BLaER1 treated with 17β-estradiol and CSF1 and Interleukin-3, amounts not matched to agents 10 nM and 100 nM (cell line): Measurements from ENCODE around the gene AMBRA1.

Experiments
- H3K27ac ChIP-seq, 11 experiments: shearing (Covaris generic); formaldehyde crosslinking; 2 replicates each; pipeline ENCODE4 v1.8.1; 2022
- H3K27me3 ChIP-seq, 11 experiments: shearing (Covaris generic); formaldehyde crosslinking; 2 replicates each; pipeline ENCODE4 v1.8.1; 2022
- H3K36me3 ChIP-seq, 11 experiments: shearing (Covaris generic); formaldehyde crosslinking; 2 replicates each; pipeline ENCODE4 v1.8.1; 2022
- H3K4me1 ChIP-seq, 10 experiments: shearing (Covaris generic); formaldehyde crosslinking; 2 replicates each; pipeline ENCODE4 v1.8.1; 2022
- H3K4me2 ChIP-seq, 11 experiments: shearing (Covaris generic); formaldehyde crosslinking; 2 replicates each; pipeline ENCODE4 v1.8.1; 2022
- H3K4me3 ChIP-seq, 10 experiments: shearing (Covaris generic); formaldehyde crosslinking; 2 replicates each; pipeline ENCODE4 v1.8.1; 2022
- H3K9ac ChIP-seq, 11 experiments: shearing (Covaris generic); formaldehyde crosslinking; 2 replicates each; pipeline ENCODE4 v1.8.1; 2022
- H3K9me3 ChIP-seq, 11 experiments: shearing (Covaris generic); formaldehyde crosslinking; replicated peaks in 1 of 11; 2 replicates each; pipeline ENCODE4 v1.8.1; 2022
- H4K20me1 ChIP-seq, 11 experiments: shearing (Covaris generic); formaldehyde crosslinking; 2 replicates each; pipeline ENCODE4 v1.8.1; 2022
- Cebpa-rat ChIP-seq, 11 experiments: shearing (Covaris generic); IDR thresholded peaks; 2 replicates each; pipeline ENCODE4 v1.8.1; 2022

AMBRA1 gene

DNA sequence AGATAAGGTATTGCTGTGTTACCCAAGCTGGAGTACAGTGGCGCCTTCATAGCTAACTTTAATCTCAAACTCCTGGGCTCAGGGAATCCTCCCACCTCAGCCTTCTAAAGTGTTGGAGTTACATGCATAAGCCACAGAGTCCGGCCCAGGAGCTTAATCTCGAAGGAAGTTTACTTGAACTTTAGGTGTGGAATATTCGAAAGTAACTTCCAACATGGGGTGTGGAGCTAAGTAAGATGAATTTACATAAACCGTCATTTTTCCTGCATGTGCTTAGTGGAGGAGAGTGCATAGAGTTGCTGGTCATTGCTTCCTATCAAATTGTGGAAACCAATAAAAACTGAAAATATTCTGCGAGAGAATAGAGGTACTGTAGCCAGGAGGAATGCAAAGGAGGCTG, 25.0 kb upstream of the AMBRA1 start:
- peaks cover 0 to 10% (median 5%) of the 10 kb centered on the region in 11 experiments; a peak in 8 of 22 replicates for H4K20me1 ChIP-seq
- H3K4me3 ChIP-seq: peak overlapping the region; percentile 80 to 100 (median 94); a peak in 18 of 20 replicates
- no peaks in the 10 kb centered on the region for H3K27me3 ChIP-seq
- H3K4me1 ChIP-seq: peaks cover 21 to 44% (median 33%) of the 10 kb centered on the region in 10 experiments
- peaks cover 24 to 47% (median 34%) of the 10 kb centered on the region in 11 experiments for H3K36me3 ChIP-seq
- H3K9ac ChIP-seq: peak overlapping the region; percentile 92 to 99 (median 98)
- no peaks in the 10 kb centered on the region for H3K9me3 ChIP-seq
- H3K27ac ChIP-seq: peak overlapping the region in 8 of 11 experiments; percentile 94 to 99 (median 98); a peak in 11 of 22 replicates
- peak overlapping the region; percentile 81 to 96 (median 89) for H3K4me2 ChIP-seq
- no peak for TF ChIP-seq Cebpa-rat (IDR thresholded peaks at IDR 0.05)

DNA sequence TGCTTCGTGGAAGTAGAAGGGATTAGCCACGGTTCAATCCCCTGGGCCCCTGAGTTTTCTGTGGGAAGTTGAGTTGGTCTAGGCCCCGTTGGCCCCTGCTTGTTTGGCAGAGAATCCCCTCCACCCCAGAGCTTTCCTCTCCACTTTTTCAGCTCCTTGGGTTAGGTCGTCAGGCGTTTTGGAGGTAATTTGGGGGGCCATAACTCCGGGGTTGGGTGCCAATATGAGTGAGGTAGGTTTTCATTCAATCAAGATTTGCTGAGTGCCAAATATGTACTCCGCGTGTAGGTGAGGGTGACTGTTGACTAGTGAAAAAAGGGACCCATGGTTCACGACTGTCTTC, 24.1 kb upstream of the AMBRA1 start:
- Histone ChIP-seq H3K4me3 (peak overlapping the region; percentile 80 to 100 (median 94)), H3K9ac (peak overlapping the region; percentile 92 to 99 (median 98)), H3K4me1 (peaks cover 21 to 44% (median 33%) of the 10 kb centered on the region in 10 experiments), H4K20me1 (peaks cover 0 to 10% (median 5%) of the 10 kb centered on the region in 11 experiments; a peak in 7 of 22 replicates), H3K27me3 (no peaks in the 10 kb centered on the region), H3K36me3 (peaks cover 16 to 38% (median 28%) of the 10 kb centered on the region in 11 experiments), H3K9me3 (no peaks in the 10 kb centered on the region), H3K27ac (peak overlapping the region; percentile 94 to 99 (median 99)), H3K4me2 (peak overlapping the region; percentile 81 to 96 (median 89))
- TF ChIP-seq Cebpa-rat (IDR thresholded peaks at IDR 0.05): no peak

DNA sequence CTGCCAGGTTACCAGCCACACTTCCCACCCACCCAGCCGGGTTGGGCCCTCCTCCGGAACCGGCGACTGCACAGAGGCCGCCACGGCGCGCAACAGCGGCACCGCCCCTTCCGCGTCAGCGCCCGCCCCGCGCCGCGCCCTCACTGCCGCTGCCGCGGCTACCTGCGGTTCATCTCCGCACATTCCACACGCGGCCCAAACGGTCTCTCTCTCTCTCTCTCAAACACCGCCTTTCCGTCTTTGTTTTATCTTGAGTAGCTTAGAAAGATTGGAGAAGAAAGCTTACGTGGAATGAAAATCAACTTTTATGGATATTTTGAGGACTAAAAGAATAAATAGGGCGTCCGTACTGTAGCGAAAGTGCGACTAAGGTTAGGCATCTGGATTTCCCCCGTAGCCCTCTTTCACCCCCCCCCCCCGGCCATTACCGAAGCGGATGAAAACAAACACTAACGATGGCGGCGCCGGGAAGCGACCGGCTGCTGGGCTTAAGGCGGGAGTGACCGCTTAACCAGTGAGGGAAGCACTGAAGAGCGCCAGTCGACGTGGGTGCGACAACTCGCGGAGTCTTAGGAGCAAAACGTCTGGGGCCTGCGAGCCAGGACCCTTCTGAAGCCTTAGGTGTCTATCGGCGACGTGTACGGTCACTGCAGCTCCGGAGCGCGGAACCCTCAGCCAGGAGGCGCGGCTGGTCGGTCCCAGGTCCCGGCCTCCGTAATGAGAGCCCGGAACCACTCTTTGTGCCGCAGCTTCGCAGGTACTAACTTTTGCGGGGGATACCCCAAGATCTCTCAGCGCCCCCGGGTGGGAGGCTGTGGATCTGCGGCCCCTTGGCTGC, 23.5 kb upstream of the AMBRA1 start, which contains the start of the genes ATG13 and HARBI1:
TSS of gene ATG13 (plus strand) at position 420 of the 838 bp plus-strand sequence. CDS start 26,739 bp downstream, outside the sequence.
TSS of gene HARBI1 (minus strand) at position 94 of the 838 bp plus-strand sequence. CDS start 990 bp downstream, outside the sequence.
- peaks cover 21 to 45% (median 33%) of the 10 kb centered on the region in 10 experiments for H3K4me1 ChIP-seq
- peak within 1 kb of the TSS; percentile 81 to 96 (median 90) for H3K4me2 ChIP-seq
- H3K27me3 ChIP-seq: no peaks in the 10 kb centered on the region
- H3K4me3 ChIP-seq: peak within 1 kb of the TSS; percentile 80 to 100 (median 94)
- peaks cover 10 to 32% (median 22%) of the 10 kb centered on the region in 11 experiments for H3K36me3 ChIP-seq
- peaks cover 0 to 10% (median 5%) of the 10 kb centered on the region in 11 experiments; a peak in 6 of 22 replicates for H4K20me1 ChIP-seq
- no peak for TF ChIP-seq Cebpa-rat (IDR thresholded peaks at IDR 0.05)
- H3K9me3 ChIP-seq: no peaks in the 10 kb centered on the region
- H3K27ac ChIP-seq: peak within 1 kb of the TSS; percentile 94 to 99 (median 99)
- peak within 1 kb of the TSS; percentile 92 to 99 (median 98) for H3K9ac ChIP-seq

DNA sequence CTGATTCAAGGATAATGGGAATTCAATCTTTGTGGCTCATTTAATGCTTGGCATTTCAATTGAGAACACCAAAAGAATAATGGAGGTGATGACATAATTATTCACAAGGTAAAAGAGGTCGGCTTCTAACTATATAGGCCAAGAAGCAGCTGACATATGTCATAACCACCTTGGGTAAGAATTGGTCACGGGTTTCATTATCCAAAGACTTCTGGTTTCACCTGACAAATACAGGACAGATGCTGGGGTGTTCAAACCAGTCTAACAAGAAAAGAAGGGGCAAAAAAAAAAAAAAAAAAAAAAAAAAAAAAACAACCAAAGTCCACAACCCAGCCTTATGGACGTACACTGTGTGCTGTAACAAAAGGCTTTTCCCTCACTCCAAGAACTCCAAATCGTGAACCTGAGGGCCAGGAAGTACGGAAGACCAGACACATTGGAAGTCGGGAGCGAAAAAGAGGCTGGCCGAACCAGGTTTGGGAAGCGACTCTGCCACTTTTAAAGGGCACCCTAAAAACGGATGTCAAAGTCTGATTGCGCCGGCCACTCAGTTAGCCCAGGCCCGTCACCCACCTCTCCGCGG, 22.8 kb upstream of the AMBRA1 start:
- peaks cover 9 to 25% (median 18%) of the 10 kb centered on the region in 11 experiments for H3K36me3 ChIP-seq
- peak overlapping the region; percentile 92 to 99 (median 98) for H3K9ac ChIP-seq
- H4K20me1 ChIP-seq: peaks cover 0 to 10% (median 5%) of the 10 kb centered on the region in 11 experiments; a peak in 6 of 22 replicates
- no peak for TF ChIP-seq Cebpa-rat (IDR thresholded peaks at IDR 0.05)
- H3K27me3 ChIP-seq: no peaks in the 10 kb centered on the region
- H3K4me2 ChIP-seq: peak overlapping the region; percentile 67 to 91 (median 85)
- no peaks in the 10 kb centered on the region for H3K9me3 ChIP-seq
- peaks cover 21 to 52% (median 33%) of the 10 kb centered on the region in 10 experiments for H3K4me1 ChIP-seq
- H3K4me3 ChIP-seq: peak overlapping the region; percentile 80 to 100 (median 94)
- peak overlapping the region; percentile 94 to 99 (median 99) for H3K27ac ChIP-seq

DNA sequence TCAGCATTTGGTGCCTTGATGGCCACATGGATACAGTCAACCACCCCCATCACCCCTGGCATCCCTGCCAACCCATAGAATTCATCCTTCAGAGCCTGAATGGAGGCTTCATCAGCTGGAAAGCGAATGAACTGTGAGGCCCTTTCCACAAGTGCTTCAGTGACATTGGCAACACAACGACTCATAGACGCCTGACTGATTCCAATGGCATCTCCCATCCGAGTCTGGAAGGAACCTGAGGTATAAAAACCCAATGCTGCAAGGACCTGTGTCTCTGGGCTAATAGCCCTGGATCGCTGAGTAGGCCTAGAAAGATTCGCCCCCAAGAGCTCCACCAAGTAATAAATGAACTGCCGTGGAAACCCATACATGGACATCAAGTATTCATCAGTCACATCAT, 21.9 kb upstream of the AMBRA1 start:
- Histone ChIP-seq H3K27ac (no peak overlapping the region), H3K36me3 (peaks cover 0 to 16% (median 10%) of the 10 kb centered on the region in 11 experiments; a peak in 19 of 22 replicates), H3K4me1 (peaks cover 21 to 58% (median 33%) of the 10 kb centered on the region in 10 experiments), H3K9ac (no peak overlapping the region), H3K4me3 (peak overlapping the region in 1 of 10 experiments; percentile 97; a peak in 1 of 20 replicates), H3K4me2 (peak overlapping the region; percentile 67 to 91 (median 85); a peak in 17 of 22 replicates), H3K27me3 (no peaks in the 10 kb centered on the region), H3K9me3 (no peaks in the 10 kb centered on the region), H4K20me1 (peaks cover 0 to 10% (median 0%) of the 10 kb centered on the region in 11 experiments; a peak in 5 of 22 replicates)
- no peak for TF ChIP-seq Cebpa-rat (IDR thresholded peaks at IDR 0.05)

DNA sequence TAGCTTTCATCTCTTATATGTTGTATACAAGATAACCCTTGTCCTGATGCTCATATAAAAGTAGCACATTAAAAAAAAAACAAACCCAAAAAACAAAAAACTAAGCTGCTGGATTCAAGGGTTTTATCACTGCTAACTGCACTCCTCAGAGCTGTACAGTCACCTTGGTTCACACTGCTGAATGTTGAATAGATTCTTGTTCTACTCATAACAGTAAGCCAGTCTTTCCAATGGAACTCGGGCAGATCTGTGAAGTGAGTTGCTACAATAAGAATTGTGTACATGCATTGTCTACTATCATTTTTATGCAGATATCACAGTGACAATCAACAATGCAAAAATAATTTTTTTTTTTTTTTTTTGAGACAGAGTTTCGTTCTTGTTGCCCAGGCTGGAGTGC, 18.5 kb upstream of the AMBRA1 start:
- peaks cover 8 to 36% (median 15%) of the 10 kb centered on the region in 10 experiments; a peak in 19 of 20 replicates for H3K4me1 ChIP-seq
- no peaks in the 10 kb centered on the region; a peak in 1 of 22 replicates for H3K36me3 ChIP-seq
- H3K27me3 ChIP-seq: no peaks in the 10 kb centered on the region
- H3K4me3 ChIP-seq: no peak overlapping the region
- H4K20me1 ChIP-seq: no peaks in the 10 kb centered on the region
- H3K9ac ChIP-seq: no peak overlapping the region
- H3K4me2 ChIP-seq: peak overlapping the region in 1 of 11 experiments; percentile 3; a peak in 1 of 22 replicates
- no peak for TF ChIP-seq Cebpa-rat (IDR thresholded peaks at IDR 0.05)
- no peaks in the 10 kb centered on the region for H3K9me3 ChIP-seq
- H3K27ac ChIP-seq: no peak overlapping the region

DNA sequence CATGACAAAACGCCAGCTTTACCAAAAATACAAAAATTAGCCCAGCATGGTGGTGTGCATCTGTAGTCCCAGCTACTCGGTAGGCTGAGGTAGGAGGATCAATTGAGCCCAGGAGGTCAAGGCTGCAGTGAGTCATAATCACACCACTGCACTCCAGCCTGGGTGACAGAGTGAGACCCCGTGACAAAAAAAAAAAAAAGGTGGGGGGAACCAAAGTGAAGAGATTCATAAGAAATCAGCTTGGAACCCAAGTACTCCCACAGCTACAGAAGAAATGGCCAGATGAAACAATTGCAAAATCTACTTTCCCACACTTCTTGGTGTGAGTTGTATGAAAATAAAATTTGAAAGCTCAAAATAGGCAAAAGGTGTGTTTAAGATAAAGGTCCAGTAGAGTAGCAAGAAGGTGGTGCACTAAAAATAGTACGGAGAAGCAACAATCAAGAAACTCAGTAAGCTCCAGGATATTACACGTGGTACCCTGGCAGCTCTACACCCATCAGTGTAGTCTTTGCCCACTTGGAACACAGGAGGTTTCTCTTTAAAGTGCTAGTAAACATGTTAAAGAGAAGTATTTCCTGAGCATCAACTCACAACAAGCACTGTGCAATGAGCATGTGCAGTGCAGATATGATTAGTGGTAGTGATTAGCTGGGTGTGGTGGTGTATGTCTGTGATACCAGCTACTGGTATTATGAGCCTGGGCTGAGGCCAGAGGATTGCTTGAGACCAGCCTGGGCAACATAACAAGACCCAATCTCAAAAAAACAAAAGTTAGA, 17.9 kb upstream of the AMBRA1 start:
- no peak overlapping the region for H3K27ac ChIP-seq
- no peak overlapping the region for H3K9ac ChIP-seq
- no peak for TF ChIP-seq Cebpa-rat (IDR thresholded peaks at IDR 0.05)
- H3K9me3 ChIP-seq: no peaks in the 10 kb centered on the region
- no peaks in the 10 kb centered on the region for H4K20me1 ChIP-seq
- no peak overlapping the region for H3K4me3 ChIP-seq
- peak overlapping the region in 1 of 11 experiments; percentile 3; a peak in 1 of 22 replicates for H3K4me2 ChIP-seq
- H3K27me3 ChIP-seq: no peaks in the 10 kb centered on the region
- H3K36me3 ChIP-seq: no peaks in the 10 kb centered on the region; a peak in 1 of 22 replicates
- peaks cover 8 to 36% (median 15%) of the 10 kb centered on the region in 10 experiments; a peak in 19 of 20 replicates for H3K4me1 ChIP-seq

DNA sequence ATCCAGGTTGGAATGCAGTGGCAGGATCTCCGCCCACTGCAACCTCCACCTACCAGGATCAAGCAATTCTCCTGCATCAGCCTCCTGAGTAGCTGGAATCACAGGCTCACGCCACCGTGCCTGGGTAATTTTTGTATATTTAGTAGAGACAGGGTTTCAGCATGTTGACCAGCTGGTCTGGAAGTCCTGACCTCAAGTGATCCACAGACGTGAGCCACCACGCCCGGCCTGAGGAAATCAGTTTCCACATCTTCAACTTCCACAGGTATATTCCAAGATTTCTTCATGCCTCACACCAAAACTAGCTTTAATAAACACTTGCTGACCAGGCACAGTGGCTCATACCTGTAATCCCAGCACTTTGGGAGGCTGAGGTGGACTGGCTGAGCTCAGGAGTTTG, 15.6 kb upstream of the AMBRA1 start:
- H3K4me2 ChIP-seq: no peak overlapping the region
- H3K9ac ChIP-seq: no peak overlapping the region
- H3K27ac ChIP-seq: no peak overlapping the region
- no peaks in the 10 kb centered on the region; a peak in 1 of 22 replicates for H3K36me3 ChIP-seq
- H3K27me3 ChIP-seq: no peaks in the 10 kb centered on the region
- H4K20me1 ChIP-seq: no peaks in the 10 kb centered on the region
- no peak for TF ChIP-seq Cebpa-rat (IDR thresholded peaks at IDR 0.05)
- H3K9me3 ChIP-seq: no peaks in the 10 kb centered on the region
- H3K4me3 ChIP-seq: no peak overlapping the region
- H3K4me1 ChIP-seq: peaks cover 0 to 15% (median 0%) of the 10 kb centered on the region in 10 experiments; a peak in 5 of 20 replicates
